Psoas muscle (tissue), 8 donors: ENCODE data around the gene ADAR. TPM values are rescaled to one million over a fixed set of nuclear protein-coding genes. Genes with fewer than 3 reads are reported as not detected.

Experiments used
- ATAC-seq, 4 donors: fragments of 200-7000 bp; cut with Tn5 transposase; one replicate each; pipeline ENCODE4 v1.9.1; 2020; ENCODE audit warnings: moderate library complexity in 3 of 4, mild to moderate bottlenecking in 2 of 4
- DNase-seq, 2 donors: peaks; one replicate each; pipeline ENCODE4 v3.0.0-alpha.2; 2020
- H3K27ac ChIP-seq: fragments of 200-600 bp; one replicate; pipeline ENCODE4 v1.8.0; 2022
- H3K27me3 ChIP-seq, 3 donors: fragments of 200-600 bp in 1 of 3; one replicate each; pipeline versions ENCODE4 v1.6.1 to v1.8.0; 2013 to 2022; ENCODE audit warnings: low read length in 2 of 3, mild to moderate bottlenecking in 2 of 3, moderate library complexity in 1 of 3; ENCODE audit not compliant: insufficient read depth in 3 of 3
- H3K36me3 ChIP-seq, 2 donors: fragments of 200-600 bp in 1 of 2; one replicate each; pipeline versions ENCODE4 v1.6.1 to v1.8.0; 2013 to 2022; ENCODE audit warnings: low read depth in 1 of 2, mild to moderate bottlenecking in 1 of 2, moderate library complexity in 1 of 2; ENCODE audit not compliant: insufficient read depth in 1 of 2
- H3K4me1 ChIP-seq: fragments of 200-600 bp; one replicate; pipeline ENCODE4 v1.8.0; 2022
- H3K4me3 ChIP-seq: fragments of 200-600 bp; one replicate; pipeline ENCODE4 v1.8.0; 2022; ENCODE audit warnings: mild to moderate bottlenecking
- H3K9me3 ChIP-seq: fragments of 200-600 bp; one replicate; pipeline ENCODE4 v1.8.0; 2022
- CTCF ChIP-seq: fragments of 200-600 bp; IDR thresholded peaks from one replicate; pipeline ENCODE4 v1.8.0; 2022; ENCODE audit warnings: antibody characterized with exemption
- WGBS, 3 donors: extraction: QIAGEN DNeasy Blood & Tissue Kit; methylation state at CpG; one replicate each; pipeline versions ENCODE4 v1.1.6 to v1.1.7; 2013; 5-methylcytosine and 5-hydroxymethylcytosine counted together
- intact Hi-C, 2 donors: fragments of 100-400 bp; cut with DNase I; formaldehyde crosslinking; loops; one replicate each; pipeline versions ENCODE4 v1.11.0 to v1.14.2; 2022
- polyA plus RNA-seq, 3 donors: library from polyadenylated mRNA; stranded (reverse); fragments of 200-250 nt; gene quantifications; one replicate each; pipeline ENCODE4 v1.2.3, GENCODE V29; 2013
- total RNA-seq, 4 donors: library from RNA; stranded (reverse); fragmentation: NEBNext Ultra II Directional in 2 of 4; extraction: Animal tissue kit (Norgen Biotek cat#: 25700) in 2 of 4; gene quantifications; one replicate each; pipeline versions ENCODE4 v1.2.1 to v1.2.4, GENCODE V29; 2021 to 2023
- donor health status: healthy with polysubstance abuse.
- donor health status: DM: no; HTN: no; CAD: no; lungs with moderate emphysema.
- donor health status: Bipolar disorder and iron deficiency.
- donor health status: healthy.
- donor health status: DM: yes; HTN: yes; CAD: no.
- donor health status: DM: no; HTN: no; CAD: no.
- donor health status: DM: no; HTN: no; CAD: no.
- donor health status: DM: yes; HTN: yes; CAD: no.

The ADAR gene
- total and polyA plus RNA-seq, 7 donors = 8.8 to 34.8 (median 21.1) TPM

DNA sequence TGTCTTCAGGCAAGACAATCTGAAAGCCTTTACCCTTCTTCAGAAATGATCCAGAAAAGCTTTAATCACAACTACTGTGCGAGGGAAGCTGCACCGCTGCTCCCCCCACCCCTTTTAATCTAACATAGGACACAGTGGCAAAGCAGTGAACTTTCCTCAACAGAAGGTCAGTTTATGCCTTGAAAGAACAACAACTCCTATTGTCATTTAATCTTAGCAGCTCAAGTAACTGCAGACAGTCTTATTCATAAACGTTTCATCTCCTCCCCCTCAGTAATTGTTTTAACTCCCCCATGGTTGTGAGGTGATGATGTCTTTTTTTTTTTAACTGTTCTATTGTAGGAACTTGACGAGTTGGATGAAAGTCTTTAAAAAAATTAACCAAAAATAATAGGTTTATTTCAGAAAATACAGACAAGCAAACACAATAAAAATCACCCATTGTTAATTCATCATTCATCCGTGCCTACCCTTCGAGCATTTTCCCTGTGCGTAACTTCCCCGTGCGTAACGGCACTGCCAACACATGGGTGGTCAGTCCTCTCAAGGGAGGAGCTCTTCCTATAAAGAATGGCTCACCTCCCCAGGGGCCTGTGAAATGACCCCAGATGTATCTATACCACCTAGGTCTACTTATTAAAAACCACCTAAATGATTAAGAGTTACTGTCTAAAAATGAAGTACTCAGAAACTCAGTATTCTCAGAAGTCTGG, 3.3 kb upstream of the ADAR start:
- Histone ChIP-seq H3K27me3 (no peaks in the 10 kb centered on the region), H3K4me1 (peaks cover 7% of the 10 kb centered on the region), H3K27ac (no peak overlapping the region), H3K4me3 (no peak overlapping the region), H3K9me3 (no peaks in the 10 kb centered on the region), H3K36me3 (no peaks in the 10 kb centered on the region)
- no peak for ATAC-seq
- intact Hi-C loops = no loop called here
- 65 to 71% (median 70%) methylated on average over 10 of the region's 10 CpGs for WGBS, 3 donors
- DNase-seq = no peak
- TF ChIP-seq CTCF = no peak

- intact Hi-C loops = no loop called here
- ATAC-seq (no peak), DNase-seq (no peak)
- H3K36me3 ChIP-seq = no peaks in the 10 kb centered on the region
- 79 to 83% (median 80%) methylated on average over 12 of the region's 12 CpGs for WGBS, 3 donors
- no peak for TF ChIP-seq CTCF
- no peaks in the 10 kb centered on the region for H3K27me3 ChIP-seq
- no peaks in the 10 kb centered on the region for H3K9me3 ChIP-seq
- H3K27ac ChIP-seq = peak overlapping the region; percentile 95
- no peak overlapping the region for H3K4me3 ChIP-seq
- H3K4me1 ChIP-seq = peaks cover 13% of the 10 kb centered on the region
Measured at GRCh38 chr1:154609398-154610380, 1.7 kb upstream of the ADAR start.

- intact Hi-C loops = no loop called here
- Histone ChIP-seq H3K36me3 (no peaks in the 10 kb centered on the region), H3K4me3 (peak overlapping the region; percentile 99), H3K27me3 (no peaks in the 10 kb centered on the region), H3K27ac (peak overlapping the region; percentile 95), H3K4me1 (peaks cover 13% of the 10 kb centered on the region), H3K9me3 (no peaks in the 10 kb centered on the region)
- peak; percentile 40 to 72 (median 48) for ATAC-seq
- peak in 1 of 2 donors; percentile 66 for DNase-seq
- WGBS, 3 donors = 6% methylated on average over 30 to 34 of the region's 37 CpGs
- TF ChIP-seq CTCF = no peak
Measured at GRCh38 chr1:154608397-154609270, 648 bp upstream of the ADAR start.

GRCh38 chr1:154607106-154607608, 829 bp downstream of the ADAR start:
- intact Hi-C loops = no loop called here
- Histone ChIP-seq H3K36me3 (peaks cover 0 to 6% of the 10 kb centered on the region in 2 donors), H3K4me3 (peak overlapping the region; percentile 99), H3K4me1 (peaks cover 17% of the 10 kb centered on the region), H3K27me3 (no peaks in the 10 kb centered on the region), H3K9me3 (no peaks in the 10 kb centered on the region), H3K27ac (peak overlapping the region; percentile 95)
- TF ChIP-seq CTCF = no peak
- DNase-seq = no peak
- 20 to 28% (median 24%) methylated on average over 11 of the region's 11 CpGs for WGBS, 3 donors
- ATAC-seq = peak in 3 of 4 donors; percentile 8 to 27 (median 19)
